ENCODE measurements around the gene LINGO3. TPM values are rescaled to one million over a fixed set of nuclear protein-coding genes. Genes with fewer than 3 reads are reported as not detected.
A peak's percentile ranks its signal among the peaks of the same experiment; 100 is the strongest.

Gene LINGO3
- total RNA-seq, 4 donors from 2014 or later, result not detected

- Histone ChIP-seq H3K36me3 (peaks cover 20% of the 10 kb centered on the region), H3K4me1 (peaks cover 76% of the 10 kb centered on the region), H3K27ac (peak overlapping the region; percentile 100), H3K27me3 (no peaks in the 10 kb centered on the region), H3K9me3 (no peaks in the 10 kb centered on the region), H3K4me3 (peak overlapping the region; percentile 99)
- 37% methylated on average over 19 of the region's 43 CpGs for WGBS
- peak in 1 of 2 donors; percentile 70 for DNase-seq (ENCODE audit: low spot score in 2 of 2)
- TF ChIP-seq EP300 (IDR thresholded peaks at IDR 0.05) (no peak), POLR2A (IDR thresholded peaks at IDR 0.05) (no peak), POLR2AphosphoS5 (IDR thresholded peaks at IDR 0.05) (no peak), CTCF (IDR thresholded peaks at IDR 0.05) (no peak)
Observed at GRCh38 chr19:2271234-2272103, 36.5 kb downstream of the LINGO3 start.

GRCh38 chr19:2270423-2271233 is 37.3 kb downstream of the LINGO3 start:
- DNase-seq (ENCODE audit: low spot score in 2 of 2), result peak; percentile 91 to 94
- peaks cover 70% of the 10 kb centered on the region for H3K4me1 ChIP-seq
- TF ChIP-seq POLR2A (IDR thresholded peaks at IDR 0.05), result no peak
- no peak for TF ChIP-seq CTCF (IDR thresholded peaks at IDR 0.05)
- peak in 2 of 3 donors; percentile 41 to 88 for TF ChIP-seq POLR2AphosphoS5 (IDR thresholded peaks at IDR 0.05)
- TF ChIP-seq EP300 (IDR thresholded peaks at IDR 0.05), result no peak
- 0% methylated on average over 20 of the region's 88 CpGs for WGBS
- no peaks in the 10 kb centered on the region for H3K9me3 ChIP-seq
- no peaks in the 10 kb centered on the region for H3K27me3 ChIP-seq
- H3K36me3 ChIP-seq, result peaks cover 15% of the 10 kb centered on the region
- H3K27ac ChIP-seq, result peak overlapping the region; percentile 100
- peak overlapping the region; percentile 99 for H3K4me3 ChIP-seq

GRCh38 chr19:2270157-2270422 is 37.9 kb downstream of the LINGO3 start:
- peak; percentile 89 to 92 for DNase-seq (ENCODE audit: low spot score in 2 of 2)
- Histone ChIP-seq H3K36me3 (peaks cover 15% of the 10 kb centered on the region), H3K27ac (peak overlapping the region; percentile 100), H3K27me3 (no peaks in the 10 kb centered on the region), H3K4me1 (peaks cover 65% of the 10 kb centered on the region), H3K9me3 (no peaks in the 10 kb centered on the region), H3K4me3 (peak overlapping the region; percentile 99)
- no CpG with 5 or more reads among the region's 30 CpGs for WGBS
- TF ChIP-seq EP300 (IDR thresholded peaks at IDR 0.05) (no peak), CTCF (IDR thresholded peaks at IDR 0.05) (no peak), POLR2AphosphoS5 (IDR thresholded peaks at IDR 0.05) (no peak), POLR2A (IDR thresholded peaks at IDR 0.05) (no peak)

GRCh38 chr19:2269244-2270156 is 38.5 kb downstream of the LINGO3 start:
- TF ChIP-seq EP300 (IDR thresholded peaks at IDR 0.05), result no peak
- TF ChIP-seq POLR2A (IDR thresholded peaks at IDR 0.05), result peak; percentile 98 to 99
- TF ChIP-seq POLR2AphosphoS5 (IDR thresholded peaks at IDR 0.05), result peak; percentile 95 to 99 (median 99)
- WGBS, result 1% methylated on average over 29 of the region's 103 CpGs
- DNase-seq (ENCODE audit: low spot score in 2 of 2), result peak; percentile 99
- H3K36me3 ChIP-seq, result peaks cover 15% of the 10 kb centered on the region
- H3K9me3 ChIP-seq, result no peaks in the 10 kb centered on the region
- H3K27ac ChIP-seq, result peak overlapping the region; percentile 100
- peaks cover 60% of the 10 kb centered on the region for H3K4me1 ChIP-seq
- H3K27me3 ChIP-seq, result no peaks in the 10 kb centered on the region
- H3K4me3 ChIP-seq, result peak overlapping the region; percentile 99

GRCh38 chr19:2268861-2269243 is 39.1 kb downstream of the LINGO3 start:
- DNase-seq (ENCODE audit: low spot score in 2 of 2), result no peak
- Histone ChIP-seq H3K4me1 (peaks cover 54% of the 10 kb centered on the region), H3K27ac (peak overlapping the region; percentile 100), H3K36me3 (peaks cover 15% of the 10 kb centered on the region), H3K4me3 (peak overlapping the region; percentile 99), H3K9me3 (no peaks in the 10 kb centered on the region), H3K27me3 (no peaks in the 10 kb centered on the region)
- WGBS, result under 1% methylated on average over 17 of the region's 19 CpGs
- TF ChIP-seq EP300 (IDR thresholded peaks at IDR 0.05), result no peak
- no peak for TF ChIP-seq CTCF (IDR thresholded peaks at IDR 0.05)
- TF ChIP-seq POLR2A (IDR thresholded peaks at IDR 0.05), result no peak
- TF ChIP-seq POLR2AphosphoS5 (IDR thresholded peaks at IDR 0.05), result no peak

Measured in suprapubic skin (tissue), 4 donors.